ENCODE results near the gene DAP.

DNA sequence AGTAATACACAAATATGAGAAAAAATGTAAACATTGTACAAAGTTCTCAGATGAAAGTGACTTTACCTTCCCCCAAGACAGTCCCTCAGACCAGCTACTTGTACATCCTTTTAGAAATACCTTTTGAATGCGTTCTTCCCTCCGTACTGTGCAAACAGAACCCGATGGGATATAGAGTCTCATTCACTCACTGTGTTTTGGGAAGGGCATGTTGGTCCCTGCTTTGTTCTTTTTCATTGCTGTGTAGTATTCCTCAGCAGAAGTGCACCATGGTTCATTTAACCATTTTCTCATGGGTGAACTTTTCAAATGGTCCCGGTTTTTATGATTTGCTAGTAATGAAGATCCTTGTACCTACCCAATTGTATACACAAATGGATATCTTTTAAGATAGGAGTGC is 102.8 kb downstream of the DAP start:
- TF ChIP-seq POLR2AphosphoS5 (IDR thresholded peaks at IDR 0.05; ENCODE audit: low read depth, low read length) (no peak), TAF1 (IDR thresholded peaks at IDR 0.05; ENCODE audit: borderline replicate concordance, insufficient read depth, low read length) (no peak)
- TF ChIP-seq, protein P1, sequence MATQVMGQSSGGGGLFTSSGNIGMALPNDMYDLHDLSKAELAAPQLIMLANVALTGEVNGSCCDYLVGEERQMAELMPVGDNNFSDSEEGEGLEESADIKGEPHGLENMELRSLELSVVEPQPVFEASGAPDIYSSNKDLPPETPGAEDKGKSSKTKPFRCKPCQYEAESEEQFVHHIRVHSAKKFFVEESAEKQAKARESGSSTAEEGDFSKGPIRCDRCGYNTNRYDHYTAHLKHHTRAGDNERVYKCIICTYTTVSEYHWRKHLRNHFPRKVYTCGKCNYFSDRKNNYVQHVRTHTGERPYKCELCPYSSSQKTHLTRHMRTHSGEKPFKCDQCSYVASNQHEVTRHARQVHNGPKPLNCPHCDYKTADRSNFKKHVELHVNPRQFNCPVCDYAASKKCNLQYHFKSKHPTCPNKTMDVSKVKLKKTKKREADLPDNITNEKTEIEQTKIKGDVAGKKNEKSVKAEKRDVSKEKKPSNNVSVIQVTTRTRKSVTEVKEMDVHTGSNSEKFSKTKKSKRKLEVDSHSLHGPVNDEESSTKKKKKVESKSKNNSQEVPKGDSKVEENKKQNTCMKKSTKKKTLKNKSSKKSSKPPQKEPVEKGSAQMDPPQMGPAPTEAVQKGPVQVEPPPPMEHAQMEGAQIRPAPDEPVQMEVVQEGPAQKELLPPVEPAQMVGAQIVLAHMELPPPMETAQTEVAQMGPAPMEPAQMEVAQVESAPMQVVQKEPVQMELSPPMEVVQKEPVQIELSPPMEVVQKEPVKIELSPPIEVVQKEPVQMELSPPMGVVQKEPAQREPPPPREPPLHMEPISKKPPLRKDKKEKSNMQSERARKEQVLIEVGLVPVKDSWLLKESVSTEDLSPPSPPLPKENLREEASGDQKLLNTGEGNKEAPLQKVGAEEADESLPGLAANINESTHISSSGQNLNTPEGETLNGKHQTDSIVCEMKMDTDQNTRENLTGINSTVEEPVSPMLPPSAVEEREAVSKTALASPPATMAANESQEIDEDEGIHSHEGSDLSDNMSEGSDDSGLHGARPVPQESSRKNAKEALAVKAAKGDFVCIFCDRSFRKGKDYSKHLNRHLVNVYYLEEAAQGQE (IDR thresholded peaks at IDR 0.05; ENCODE audit: insufficient read depth in 1 of 2, low read depth in 2 of 2, low read length in 2 of 2): no peak
